Measurements from ENCODE around the gene OR10P1. TPM values are rescaled to one million over a fixed set of nuclear protein-coding genes. Genes with fewer than 3 reads are reported as not detected.

Gene OR10P1
- total RNA-seq, 6 donors from 2014 or later, result not detected

- H3K36me3 ChIP-seq, result no peaks in the 10 kb centered on the region
- ATAC-seq (ENCODE audit: low FRiP score in 2 of 2) (peak in 1 of 2 donors; percentile 71), DNase-seq (no peak)
- H3K27ac ChIP-seq, result peak overlapping the region in 1 of 4 donors; percentile 6
- H3K4me3 ChIP-seq, result no peak overlapping the region
- TF ChIP-seq CTCF (IDR thresholded peaks at IDR 0.05) (no peak), POLR2A (IDR thresholded peaks at IDR 0.05) (no peak), POLR2AphosphoS5 (IDR thresholded peaks at IDR 0.05) (no peak), EP300 (IDR thresholded peaks at IDR 0.05) (no peak)
- H3K4me1 ChIP-seq, result no peaks in the 10 kb centered on the region
- H3K27me3 ChIP-seq, result no peaks in the 10 kb centered on the region
- H3K9me3 ChIP-seq, result no peaks in the 10 kb centered on the region
These were observed 36.9 kb downstream of the OR10P1 start for GRCh38 chr12:55673638-55674037.

- Histone ChIP-seq H3K27ac (peak overlapping the region in 1 of 4 donors; percentile 30), H3K4me1 (peaks cover 0 to under 1% (median 0%) of the 10 kb centered on the region in 4 donors), H3K36me3 (no peaks in the 10 kb centered on the region), H3K27me3 (no peaks in the 10 kb centered on the region), H3K4me3 (no peak overlapping the region), H3K9me3 (no peaks in the 10 kb centered on the region)
- WGBS, 2 donors, result 75 to 80% methylated on average over 8 of the region's 8 CpGs
- DNase-seq (no peak), ATAC-seq (ENCODE audit: low FRiP score in 2 of 2) (peak in 1 of 2 donors; percentile 23)
- TF ChIP-seq EP300 (IDR thresholded peaks at IDR 0.05), result no peak
These were observed 39.0 kb downstream of the OR10P1 start for GRCh38 chr12:55675666-55676065.

- H3K4me3 ChIP-seq, result no peak overlapping the region
- ATAC-seq (ENCODE audit: low FRiP score in 2 of 2), result peak in 1 of 2 donors; percentile 53
- H3K27me3 ChIP-seq, result no peaks in the 10 kb centered on the region
- H3K4me1 ChIP-seq, result peaks cover 2 to 10% (median 9%) of the 10 kb centered on the region in 4 donors
- 45 to 65% methylated on average over 6 of the region's 6 CpGs for WGBS, 2 donors
- no peaks in the 10 kb centered on the region for H3K36me3 ChIP-seq
- H3K27ac ChIP-seq, result peak overlapping the region in 1 of 4 donors; percentile 53
- H3K9me3 ChIP-seq, result no peaks in the 10 kb centered on the region
- DNase-seq, result no peak
- TF ChIP-seq CTCF (IDR thresholded peaks at IDR 0.05) (no peak), EP300 (IDR thresholded peaks at IDR 0.05) (peak in 2 of 4 donors; percentile 59 to 89), POLR2A (IDR thresholded peaks at IDR 0.05) (peak in 1 of 4 donors; percentile 15), POLR2AphosphoS5 (IDR thresholded peaks at IDR 0.05) (peak in 1 of 2 donors; percentile 90)
These were observed 40.0 kb downstream of the OR10P1 start for GRCh38 chr12:55676707-55677106.

- Histone ChIP-seq H3K36me3 (no peaks in the 10 kb centered on the region), H3K27ac (no peak overlapping the region), H3K4me3 (no peak overlapping the region), H3K27me3 (no peaks in the 10 kb centered on the region), H3K4me1 (peaks cover 7 to 16% (median 14%) of the 10 kb centered on the region in 4 donors), H3K9me3 (no peaks in the 10 kb centered on the region)
- 80 to 88% methylated on average over 5 of the region's 5 CpGs for WGBS, 2 donors
- TF ChIP-seq POLR2AphosphoS5 (IDR thresholded peaks at IDR 0.05), result no peak
- TF ChIP-seq CTCF (IDR thresholded peaks at IDR 0.05), result no peak
- no peak for TF ChIP-seq EP300 (IDR thresholded peaks at IDR 0.05)
- TF ChIP-seq POLR2A (IDR thresholded peaks at IDR 0.05), result no peak
- DNase-seq (no peak), ATAC-seq (ENCODE audit: low FRiP score in 2 of 2) (no peak)
These were observed 43.0 kb downstream of the OR10P1 start for GRCh38 chr12:55679691-55680090.

- H3K4me1 ChIP-seq, result peaks cover 7 to 16% (median 14%) of the 10 kb centered on the region in 4 donors
- 11 to 15% methylated on average over 11 to 16 of the region's 17 CpGs for WGBS, 2 donors
- peak in 5 of 6 experiments; percentile 15 to 20 (median 17) for TF ChIP-seq CTCF (IDR thresholded peaks at IDR 0.05)
- no peak for TF ChIP-seq POLR2A (IDR thresholded peaks at IDR 0.05)
- no peak for TF ChIP-seq POLR2AphosphoS5 (IDR thresholded peaks at IDR 0.05)
- H3K27ac ChIP-seq, result peak overlapping the region in 1 of 4 donors; percentile 30
- H3K4me3 ChIP-seq, result peak overlapping the region in 3 of 4 donors; percentile 7 to 35 (median 34)
- no peaks in the 10 kb centered on the region for H3K9me3 ChIP-seq
- no peaks in the 10 kb centered on the region for H3K27me3 ChIP-seq
- H3K36me3 ChIP-seq, result no peaks in the 10 kb centered on the region
- ATAC-seq (ENCODE audit: low FRiP score in 2 of 2), result peak; percentile 68 to 84
- DNase-seq, result peak; percentile 48 to 70
These were observed 44.7 kb downstream of the OR10P1 start for GRCh38 chr12:55681142-55682077.
